Left renal cortex interstitium (tissue), 4 donors: ENCODE results near the gene C14orf119. TPM values are rescaled to one million over a fixed set of nuclear protein-coding genes. Genes with fewer than 3 reads are reported as not detected.

Source experiments
- DNase-seq, 4 donors: peaks; one replicate each; pipeline ENCODE4 v3.0.0-alpha.2; 2013; ENCODE audit warnings: low read depth in 4 of 4, low spot score in 2 of 4, missing footprints in 1 of 4
- polyA plus RNA-seq, 4 donors: library from polyadenylated mRNA; unstranded; fragments of 120-200 nt; gene quantifications; one replicate each; pipeline ENCODE4 v1.2.1, GENCODE V29; 2013; ENCODE audit not compliant: insufficient read length in 4 of 4

The C14orf119 gene, protein sequence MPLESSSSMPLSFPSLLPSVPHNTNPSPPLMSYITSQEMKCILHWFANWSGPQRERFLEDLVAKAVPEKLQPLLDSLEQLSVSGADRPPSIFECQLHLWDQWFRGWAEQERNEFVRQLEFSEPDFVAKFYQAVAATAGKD
- polyA plus RNA-seq = 10 to 100 TPM; 67.4 to 95.9 (median 73.9) TPM

DNA sequence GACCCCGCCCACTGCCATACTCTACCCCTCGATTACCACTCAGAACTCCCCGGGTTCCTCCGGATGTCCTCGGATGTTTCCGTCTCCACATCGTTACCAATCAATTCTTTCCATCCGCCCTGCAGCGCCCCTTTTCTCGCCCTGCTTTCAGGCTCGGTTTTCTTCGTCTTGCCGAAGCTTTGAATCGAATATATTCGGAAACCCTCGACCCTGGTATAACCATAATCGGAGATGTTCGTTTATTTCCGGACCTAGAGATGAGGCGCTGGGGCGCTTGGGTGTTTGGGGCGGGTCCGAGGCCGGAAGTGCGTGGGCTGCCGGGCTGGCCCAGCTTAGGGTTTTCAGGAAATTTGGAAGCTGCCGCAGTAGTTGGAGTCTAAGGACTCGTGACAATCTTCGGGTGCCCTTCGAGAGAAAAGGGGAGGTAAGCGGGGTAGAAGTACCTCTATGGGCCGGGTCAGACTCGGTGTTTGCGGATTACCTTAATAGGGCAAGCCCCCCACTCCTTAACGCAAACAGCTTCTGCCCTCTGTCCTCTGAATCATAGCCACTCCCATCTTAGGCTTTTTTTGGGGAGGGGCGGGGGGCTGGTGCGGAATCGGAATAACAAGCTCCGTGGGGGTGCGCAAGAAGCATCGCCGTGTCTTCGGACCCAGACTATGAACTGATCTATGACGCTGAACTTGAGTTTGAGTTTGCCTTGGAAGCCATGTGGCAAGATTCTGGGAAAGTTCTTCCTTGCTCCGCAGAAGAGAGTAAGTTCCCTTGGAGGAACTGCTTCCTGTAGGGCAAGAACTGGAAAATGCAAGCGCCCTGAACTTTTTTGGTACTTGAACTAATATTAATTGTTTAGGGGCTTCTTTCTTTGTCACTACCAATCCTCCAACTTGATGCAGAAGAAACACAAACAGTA lies at the start of gene C14orf119:
TSS of gene C14orf119 (plus strand) at position 310 of the 913 bp plus-strand sequence. CDS start 2,154 bp downstream, outside the sequence.
- peak in 3 of 4 donors; percentile 91 to 100 (median 99) for DNase-seq

DNA sequence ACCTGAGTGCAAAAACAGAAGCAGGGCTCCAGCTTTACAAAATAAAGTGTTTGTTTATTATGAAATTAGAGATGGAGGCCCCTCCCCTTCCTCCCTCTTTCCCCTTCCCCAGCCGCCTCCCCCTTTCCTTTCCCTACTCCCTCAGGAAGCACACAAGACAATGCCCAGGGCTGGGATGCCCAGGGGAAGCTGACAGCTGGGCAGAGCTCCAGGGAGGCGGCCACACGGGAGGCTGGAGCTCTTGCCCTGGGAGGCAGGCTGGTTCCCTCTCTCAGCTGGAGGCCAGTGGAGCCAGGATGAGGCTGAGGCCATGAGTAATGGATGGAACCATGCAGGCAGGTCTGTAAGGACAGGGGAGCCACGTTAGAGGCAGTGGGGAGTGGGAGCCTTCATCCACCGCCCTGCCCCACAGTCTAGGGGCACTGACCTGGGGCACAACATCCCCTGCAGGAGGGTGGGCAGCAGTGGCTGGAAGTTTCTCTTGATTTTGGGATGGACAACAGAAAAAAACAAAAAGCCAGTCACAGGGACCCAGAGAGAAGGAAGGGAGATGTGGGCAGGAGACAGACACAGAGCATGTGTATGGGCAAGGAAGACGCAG lies 48.2 kb upstream of the C14orf119 start:
- no peak for DNase-seq

DNA sequence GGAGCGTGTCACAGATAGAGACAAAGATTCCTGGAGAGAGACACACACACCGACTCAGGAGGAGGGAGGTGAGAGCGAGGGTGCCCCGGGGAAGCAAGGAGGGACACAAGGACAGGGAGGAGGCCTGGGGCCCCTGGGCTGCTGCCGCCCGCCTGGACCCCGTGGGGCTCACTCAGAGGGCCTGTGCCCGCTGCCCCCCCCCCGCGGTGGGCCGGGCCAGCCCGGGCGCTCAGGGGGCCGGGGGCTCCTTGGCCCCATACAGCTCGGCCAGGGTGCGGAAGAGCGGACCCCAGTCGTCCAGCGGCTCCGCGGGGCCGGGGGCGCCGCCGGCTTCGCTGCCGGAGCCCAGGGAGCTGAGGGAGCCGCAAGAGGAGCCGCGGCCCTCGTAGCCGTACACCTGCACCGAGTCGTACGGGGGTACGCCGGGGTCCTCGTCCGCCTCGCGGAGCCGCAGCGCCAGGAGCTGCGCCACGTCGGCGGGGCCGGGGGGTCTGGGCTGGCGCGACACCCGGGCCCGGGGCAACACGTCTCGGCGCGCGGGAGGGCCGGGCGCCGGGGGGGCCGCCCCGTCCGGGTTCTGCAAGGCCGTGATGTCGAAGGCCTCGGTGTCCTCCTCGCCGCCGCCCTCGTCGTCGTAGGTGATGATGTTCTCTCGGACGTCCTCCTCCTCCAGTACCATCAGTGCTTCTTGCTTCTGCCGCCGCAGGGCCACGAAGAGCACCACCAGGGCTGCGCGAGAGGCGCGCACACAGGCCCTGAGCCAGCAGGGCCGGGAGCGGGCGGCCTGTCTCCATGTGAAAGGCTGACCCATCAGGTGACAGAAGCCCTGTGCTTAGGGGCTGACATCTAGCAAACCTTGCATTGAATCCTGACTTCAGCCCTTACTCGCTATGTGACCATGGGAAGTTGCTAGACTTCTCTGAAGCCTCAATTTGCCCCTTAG lies 47.3 kb upstream of the C14orf119 start:
- DNase-seq = no peak

DNA sequence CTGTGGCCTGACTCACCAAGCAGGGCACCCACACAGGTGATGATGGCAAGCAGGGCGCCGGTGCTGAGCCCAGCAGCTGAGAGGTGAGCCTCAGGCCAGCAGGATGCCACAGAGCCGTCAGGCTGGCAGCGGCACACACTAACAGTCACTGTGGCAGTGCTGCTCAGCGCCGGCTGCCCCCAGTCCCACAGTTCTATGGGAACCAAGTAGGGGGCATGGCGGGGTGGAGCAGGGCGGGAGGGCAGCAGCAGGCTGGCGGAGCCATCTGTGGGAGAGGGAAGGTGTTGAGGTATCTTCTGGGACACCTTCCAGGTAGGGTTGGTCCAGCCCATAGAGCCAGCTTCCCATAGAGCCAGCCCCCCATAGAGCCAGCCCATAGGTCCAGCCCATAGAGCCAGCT lies 46.3 kb upstream of the C14orf119 start:
- DNase-seq = no peak

DNA sequence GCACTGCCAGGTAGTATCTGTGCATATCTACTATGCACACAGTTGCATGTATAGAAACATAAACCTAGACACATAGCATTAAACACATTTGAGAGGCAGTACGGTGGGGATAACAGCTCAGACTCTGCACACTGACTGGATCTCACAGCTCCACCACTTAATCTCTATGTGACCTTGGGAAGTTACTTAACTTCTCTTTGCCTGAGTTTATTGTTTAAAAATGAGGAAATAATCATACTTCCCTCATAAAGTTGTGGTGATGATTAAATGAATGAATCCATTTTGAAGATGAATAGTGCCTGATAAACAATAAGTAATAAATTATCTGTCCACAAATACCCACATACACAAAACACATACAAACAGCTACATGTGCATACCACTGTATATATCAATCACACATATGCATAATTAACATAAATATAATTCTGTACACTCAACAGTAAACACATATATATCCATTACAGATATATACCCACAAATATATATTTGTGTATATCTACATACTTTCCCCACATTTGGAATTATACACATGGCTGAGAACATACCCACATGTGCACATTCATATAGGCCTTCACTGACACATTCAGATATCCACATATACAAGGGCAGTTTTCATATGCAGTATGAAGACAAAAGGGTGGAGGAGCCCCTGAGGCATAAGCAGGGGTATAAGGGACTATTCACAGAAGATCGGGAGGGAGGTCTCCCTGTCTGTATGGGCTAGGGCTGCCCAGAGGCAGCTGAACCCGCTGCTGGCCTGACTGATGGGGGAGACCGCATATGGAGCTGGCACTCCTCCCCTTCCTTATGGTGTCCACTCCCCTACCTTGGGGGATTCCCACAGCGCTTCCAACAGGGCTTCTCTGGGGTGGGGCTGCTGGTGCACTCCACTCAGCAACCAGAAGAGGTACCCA lies 43.9 kb upstream of the C14orf119 start:
- no peak for DNase-seq

DNA sequence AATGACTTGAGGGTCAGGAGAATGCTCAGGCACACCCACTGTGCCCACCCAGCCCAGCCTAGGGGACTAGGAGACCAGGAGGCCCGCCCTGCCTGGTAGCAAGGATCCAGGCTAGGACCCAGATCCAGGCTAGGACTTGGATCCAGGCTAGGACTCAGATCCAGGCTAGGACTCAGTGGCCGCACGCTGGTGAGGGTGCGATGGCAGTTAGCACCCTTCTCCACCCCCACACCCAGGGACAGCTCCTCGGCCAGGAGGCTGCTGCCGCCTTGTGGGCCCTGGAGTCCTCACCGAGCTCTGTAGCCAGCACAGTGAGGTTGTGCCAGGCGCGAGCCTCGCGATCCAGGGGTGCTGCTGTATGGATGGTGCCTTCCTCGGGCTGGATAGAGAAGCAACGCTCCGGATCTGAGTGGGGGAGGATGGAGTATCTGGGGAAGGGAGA lies 43.1 kb upstream of the C14orf119 start:
- DNase-seq = no peak

DNA sequence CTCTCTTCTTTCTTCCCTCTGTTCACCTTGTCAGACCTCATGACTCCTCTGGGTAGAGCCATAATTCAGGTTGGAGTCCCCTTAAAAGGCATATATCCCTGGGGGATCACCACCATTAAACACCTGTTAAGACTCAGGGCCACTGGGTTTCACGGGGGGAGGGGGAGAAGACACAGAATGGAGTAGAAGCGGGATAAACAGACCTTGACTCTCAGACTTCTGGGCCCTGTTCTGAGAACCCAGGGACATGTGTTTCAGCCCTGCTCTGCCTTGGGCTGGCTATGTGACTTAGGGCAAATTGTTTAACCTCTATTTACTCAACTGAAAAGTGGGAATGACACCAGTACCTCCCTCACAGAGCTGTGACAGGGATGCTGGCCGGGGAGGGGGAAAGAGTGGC lies 42.6 kb upstream of the C14orf119 start:
- DNase-seq = no peak

DNA sequence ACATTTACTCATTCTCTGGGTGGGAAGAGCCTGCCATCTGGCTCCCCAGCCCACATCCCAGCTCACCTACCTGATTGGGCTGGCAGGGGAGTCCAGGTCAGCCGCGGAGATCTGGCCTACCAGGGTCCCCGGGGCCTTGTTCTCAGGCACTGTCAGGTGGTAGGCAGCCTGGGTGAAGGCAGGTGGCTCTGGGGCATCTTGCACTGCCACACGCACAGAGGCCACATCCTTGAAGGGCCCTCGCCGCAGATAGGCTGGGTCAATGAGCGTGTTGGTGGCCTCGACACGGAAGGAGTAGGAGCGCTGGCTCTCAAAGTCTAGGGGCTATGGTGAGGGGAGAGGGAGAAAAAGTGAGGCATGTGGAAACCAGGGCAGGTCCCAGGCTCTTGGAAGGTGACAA lies 41.9 kb upstream of the C14orf119 start:
- no peak for DNase-seq

DNA sequence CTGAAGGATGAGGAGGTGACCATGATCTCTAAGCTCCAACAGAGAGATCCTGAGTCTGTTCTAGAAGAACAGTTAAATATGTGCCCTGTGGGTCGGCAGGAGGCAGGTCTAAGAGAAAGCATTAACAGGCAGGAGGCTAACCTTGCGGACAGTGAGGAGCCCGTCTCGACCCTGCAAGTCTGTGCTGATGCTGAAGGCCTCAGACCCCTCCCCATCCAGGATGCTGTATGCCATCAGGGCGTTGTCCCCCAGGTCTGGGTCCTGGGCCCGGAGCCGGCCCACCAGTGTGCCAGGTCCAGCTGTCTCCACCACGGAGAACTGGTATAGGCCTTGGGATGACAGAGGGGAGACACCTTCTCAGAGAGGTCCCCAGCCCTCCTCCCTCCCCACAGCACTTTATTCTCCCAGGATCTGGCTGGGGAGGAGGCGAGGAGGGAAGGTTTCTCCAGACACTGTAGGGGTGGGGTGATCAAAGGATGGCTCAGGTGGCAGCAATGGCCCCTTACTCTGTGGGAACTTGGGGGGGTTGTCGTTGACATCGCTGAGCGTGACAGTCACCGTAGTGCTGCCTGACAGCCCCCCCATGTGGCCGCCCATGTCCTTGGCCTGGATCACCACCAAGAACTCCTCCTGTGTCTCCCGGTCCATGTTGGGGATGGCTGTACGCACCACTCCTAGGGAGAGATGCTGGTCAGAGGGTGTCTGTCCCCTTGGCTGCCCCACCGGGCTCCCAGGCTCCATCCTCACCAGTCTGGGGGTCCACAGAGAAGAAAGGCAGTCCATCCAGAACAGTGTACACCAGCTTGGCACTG lies 41.1 kb upstream of the C14orf119 start:
- no peak for DNase-seq

DNA sequence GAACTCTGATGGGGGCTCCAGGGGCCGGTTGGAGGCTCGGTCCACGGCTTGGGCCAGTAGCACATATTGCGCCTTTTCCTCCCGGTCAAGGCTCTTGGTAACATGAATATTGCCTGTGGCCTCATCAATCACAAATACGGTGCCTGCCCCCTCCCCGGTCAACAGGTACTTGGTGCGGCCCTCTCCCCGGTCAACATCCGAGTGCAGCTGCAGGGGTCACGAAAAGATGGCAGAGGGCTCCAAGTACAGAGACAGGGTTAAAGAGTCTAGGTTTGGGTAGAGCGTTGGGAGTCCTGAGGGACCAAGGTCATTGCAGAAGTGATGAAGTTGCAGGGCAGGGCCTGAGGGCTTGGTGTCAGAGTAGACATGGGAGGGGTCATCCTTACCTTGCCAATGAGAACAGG lies 40.2 kb upstream of the C14orf119 start:
- no peak for DNase-seq

DNA sequence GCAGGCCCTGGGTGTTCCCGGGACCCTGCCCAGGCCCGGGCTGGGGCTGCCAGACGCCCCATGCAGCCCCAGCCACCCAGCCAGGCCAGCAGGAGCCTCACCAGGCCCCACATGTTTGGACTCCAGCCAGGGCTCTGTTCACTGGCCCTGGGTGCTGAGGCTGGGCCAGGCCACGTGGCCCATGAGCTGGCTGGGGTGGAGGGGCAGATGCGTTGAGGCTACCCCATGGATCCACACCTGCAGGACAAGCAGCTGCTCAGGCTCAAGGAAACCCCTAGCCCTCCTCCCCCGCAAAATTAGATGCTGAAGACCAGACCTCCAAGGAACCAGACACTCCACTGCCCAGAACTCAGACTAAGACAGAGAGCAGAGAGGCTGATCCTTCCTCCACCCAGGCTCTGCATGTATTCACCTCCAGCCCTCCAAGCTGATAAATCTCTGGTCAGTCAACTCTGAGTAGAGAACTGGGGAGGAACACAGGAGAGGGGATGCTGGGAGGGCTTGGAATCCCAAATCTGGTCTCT lies 39.6 kb upstream of the C14orf119 start:
- no peak for DNase-seq

DNA sequence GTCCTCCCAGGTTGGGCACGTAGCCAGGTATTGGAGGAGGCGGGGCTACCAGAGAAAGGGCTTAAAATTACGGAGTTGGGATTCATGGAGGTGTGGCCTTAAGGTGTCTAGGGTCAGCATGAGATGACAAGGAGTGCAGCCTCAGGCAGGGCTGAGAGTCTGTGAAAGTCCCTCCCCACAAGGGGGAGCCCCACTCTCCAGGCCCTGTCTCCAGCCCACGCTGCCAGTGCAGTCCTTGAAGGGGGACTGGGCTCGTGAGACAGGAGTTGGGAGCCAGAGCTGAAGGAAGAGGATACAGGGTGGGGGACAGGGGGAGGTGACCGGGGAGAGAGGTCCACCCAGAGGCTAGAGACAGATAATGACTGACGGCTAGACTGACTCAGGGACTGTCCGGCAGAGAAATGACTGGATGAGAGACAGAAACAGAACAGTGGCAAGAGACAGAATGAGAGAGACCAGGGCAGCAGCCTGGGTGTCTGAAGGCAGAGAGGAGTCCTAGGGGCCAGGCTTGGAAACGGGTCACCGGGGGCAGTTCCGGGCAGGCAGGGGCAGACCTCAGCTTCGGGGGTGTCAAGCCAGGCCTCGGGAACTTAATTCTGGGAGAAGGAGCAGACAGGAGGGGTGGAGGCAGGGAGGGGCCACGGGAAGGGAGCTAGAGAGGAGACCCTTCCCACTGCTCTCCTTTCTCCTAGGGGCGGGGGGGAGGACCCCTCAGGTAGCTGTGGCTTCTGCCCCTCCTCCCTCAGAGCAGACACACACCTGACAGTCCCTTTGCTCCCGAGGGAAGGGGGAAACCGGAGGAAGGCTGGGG lies 39.0 kb upstream of the C14orf119 start:
- no peak for DNase-seq

DNA sequence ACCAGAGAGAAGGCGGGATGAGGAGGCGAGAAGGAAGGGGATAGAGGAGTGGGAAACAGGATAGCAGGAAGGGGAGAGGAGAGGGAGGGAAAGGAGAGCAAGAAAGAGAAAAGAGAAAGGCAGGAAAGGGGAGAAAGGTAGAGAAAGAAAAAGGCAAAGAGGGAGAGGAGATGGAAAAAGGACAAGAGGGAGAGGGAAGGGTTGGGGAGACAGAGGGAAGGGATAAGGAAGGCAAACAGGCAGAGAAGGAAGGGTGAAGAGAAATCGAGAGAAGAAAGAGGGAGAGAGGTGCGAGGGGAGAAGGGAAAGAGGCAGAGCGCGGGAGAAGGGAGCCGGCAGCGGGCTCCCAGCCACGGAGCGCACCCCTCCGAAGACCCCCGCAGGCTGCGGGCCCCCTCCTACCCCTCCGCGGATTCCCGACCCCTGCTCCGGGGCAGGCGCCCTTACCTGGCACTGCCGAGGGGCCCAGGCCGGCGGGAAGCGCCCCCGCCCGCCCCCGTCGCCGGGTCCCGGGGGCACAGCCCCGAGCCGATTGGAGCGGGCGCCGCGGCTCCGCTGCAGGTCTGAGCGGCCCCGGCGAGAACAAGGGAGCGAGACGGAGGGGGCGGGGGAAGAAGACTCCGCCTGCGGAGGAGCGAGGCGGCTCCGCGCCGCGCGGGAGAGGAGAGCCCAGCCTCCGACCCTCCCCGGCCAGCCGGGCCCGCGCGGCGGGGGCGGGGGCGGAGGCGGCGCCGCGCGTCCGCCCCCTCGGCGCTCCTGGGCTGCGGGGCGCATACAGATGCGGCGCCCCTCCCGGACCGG lies 38.1 kb upstream of the C14orf119 start, which contains the start of gene CDH24:
TSS of gene CDH24 (minus strand) at position 565 of the 801 bp plus-strand sequence. CDS start 1,787 bp downstream, outside the sequence.
- peak in 1 of 4 donors; percentile 75 for DNase-seq

DNA sequence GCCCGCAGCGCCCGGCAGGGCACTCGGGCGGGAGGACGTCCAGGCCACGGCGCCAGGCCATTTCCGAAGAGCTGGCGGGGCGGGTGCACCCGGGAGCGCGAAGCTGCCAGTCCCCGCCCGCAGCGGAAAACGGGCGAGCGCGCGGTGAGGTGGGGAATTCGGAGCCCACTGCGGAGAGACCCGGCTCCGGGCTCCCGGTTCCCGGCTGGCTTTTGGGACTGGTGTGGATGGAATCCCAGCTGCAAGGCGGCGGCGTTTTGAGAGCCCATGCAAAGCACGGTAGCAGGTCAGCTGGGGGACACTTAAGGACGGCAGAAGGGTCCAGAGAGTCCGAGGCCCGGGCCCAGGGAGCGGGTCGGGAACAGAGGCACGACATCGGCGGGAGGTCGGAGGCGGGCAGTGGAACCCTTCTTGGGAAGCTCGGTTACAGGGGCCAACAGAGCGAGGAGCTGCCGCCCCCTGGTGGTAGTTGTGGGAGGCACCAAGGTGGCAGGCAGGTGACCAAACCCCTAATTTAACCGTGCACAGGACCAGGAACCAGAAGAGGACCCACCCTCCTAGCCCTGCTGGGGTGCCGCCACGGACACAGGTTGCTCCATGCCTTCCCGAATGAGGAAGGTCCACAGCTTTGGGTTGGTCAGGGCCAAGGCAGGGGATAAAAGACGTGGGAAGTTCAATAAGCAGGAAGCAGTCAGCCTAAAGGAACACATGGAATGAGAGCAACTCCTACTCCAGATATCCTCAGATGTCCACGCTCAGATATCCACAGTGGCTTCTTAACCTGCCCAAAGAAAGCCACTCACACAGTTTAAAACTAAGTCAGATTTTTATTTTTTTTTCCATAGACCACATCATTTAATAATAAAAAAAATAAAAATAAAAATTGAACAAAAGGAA lies 37.3 kb upstream of the C14orf119 start:
- peak; percentile 77 to 88 (median 82) for DNase-seq
